SK-N-SH treated with all-trans-retinoic acid at 6 μM for 48 hours (cell line): ENCODE results near the gene FCGR3A.

Experiments
- CREB5 ChIP-seq: fragments of 250-450 bp; sonication (Bioruptor Pico); IDR thresholded peaks from 2 replicates; pipeline ENCODE4 v1.5.1; 2020; ENCODE audit warnings: low read depth, mild to moderate bottlenecking, moderate library complexity
- PATZ1 ChIP-seq: fragments of 250-450 bp; sonication (Bioruptor Pico); IDR thresholded peaks from 2 replicates; pipeline ENCODE4 v1.8.0; 2020; ENCODE audit warnings: mild to moderate bottlenecking, moderate library complexity, borderline replicate concordance
- SNAI2 ChIP-seq: fragments of 250-450 bp; sonication (Bioruptor Pico); IDR thresholded peaks from 2 replicates; pipeline ENCODE4 v1.5.0; 2020; ENCODE audit warnings: mild to moderate bottlenecking, moderate library complexity
- ZFP3 ChIP-seq: fragments of 250-450 bp; sonication (Bioruptor Pico); IDR thresholded peaks from 2 replicates; pipeline ENCODE4 v1.5.0; 2020; ENCODE audit warnings: mild to moderate bottlenecking, moderate library complexity
- ZNF8 ChIP-seq: fragments of 450-650 bp; formaldehyde crosslinking; IDR thresholded peaks from 2 replicates; pipeline ENCODE4 v1.5.0; 2020; ENCODE audit warnings: mild to moderate bottlenecking, moderate library complexity

DNA sequence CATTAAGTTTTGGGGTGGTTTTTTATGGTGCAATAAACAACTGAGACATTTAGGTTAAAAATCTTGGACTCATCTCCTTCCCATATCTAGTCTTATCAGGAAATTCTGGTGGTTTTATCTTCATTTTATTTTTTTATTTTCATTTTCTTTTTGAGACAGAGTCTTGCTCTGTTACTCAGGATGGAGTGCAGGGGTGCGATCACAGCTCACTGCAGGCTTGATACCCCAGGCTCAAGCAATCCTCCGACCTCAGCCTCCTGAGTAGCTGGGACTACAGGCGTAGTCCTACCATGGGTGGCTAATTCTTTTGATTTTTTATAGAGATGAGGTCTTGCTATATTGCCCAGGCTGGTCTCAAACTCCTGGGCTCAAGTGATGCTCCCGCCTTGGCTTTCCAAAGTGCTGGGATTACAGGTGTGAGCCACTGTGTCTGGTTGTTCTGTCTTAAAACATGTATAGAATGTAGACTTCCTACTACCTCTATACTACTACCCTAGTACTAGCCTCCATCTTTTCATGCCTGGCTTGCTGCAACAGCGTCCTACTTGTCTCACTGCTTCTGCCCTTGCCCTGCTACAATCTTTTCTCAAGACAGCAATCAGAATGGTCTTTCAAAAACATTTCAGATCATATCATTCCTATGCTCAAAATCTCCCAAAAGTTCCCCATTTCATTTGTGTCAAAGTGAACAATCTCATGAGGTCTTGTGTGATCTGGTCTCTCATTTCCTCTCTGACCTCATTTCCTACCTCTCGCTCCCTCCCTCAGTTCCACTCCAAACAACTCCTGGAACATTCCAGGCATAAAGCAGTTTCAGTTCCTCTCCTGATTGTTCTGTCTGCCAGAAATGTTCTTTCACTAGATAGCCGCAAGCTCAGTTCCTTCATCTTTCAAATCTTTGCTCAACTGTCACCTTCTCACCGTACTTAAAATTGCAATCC is 50.2 kb downstream of the FCGR3A start:
- no peak for TF ChIP-seq ZNF8 (CRISPR knock-in tag)
- TF ChIP-seq SNAI2 (CRISPR knock-in tag): no peak
- TF ChIP-seq PATZ1 (CRISPR knock-in tag): no peak
- TF ChIP-seq ZFP3 (CRISPR knock-in tag): no peak
- no peak for TF ChIP-seq CREB5
